ENCODE results near the gene CFAP161. TPM values are rescaled to one million over a fixed set of nuclear protein-coding genes. Genes with fewer than 3 reads are reported as not detected.

Gene CFAP161
- total RNA-seq, 1 donor from 2014 or later: 0.36 TPM

- peaks cover 20% of the 10 kb centered on the region for H3K27me3 Mint-ChIP-seq
- no peak for DNase-seq (ENCODE audit: extremely low spot score, unreplicated experiment)
- H3K9me3 Mint-ChIP-seq: no peaks in the 10 kb centered on the region
- peaks cover 3% of the 10 kb centered on the region for H3K4me1 Mint-ChIP-seq (ENCODE audit: unreplicated experiment)
- H3K4me3 Mint-ChIP-seq: no peak overlapping the region
- no peaks in the 10 kb centered on the region for H3K36me3 Mint-ChIP-seq
- TF ChIP-seq CTCF (conservative IDR thresholded peaks at IDR 0.05): no peak
- no peak overlapping the region for H3K27ac Mint-ChIP-seq
Measured at GRCh38 chr15:81191701-81192100, 57.6 kb downstream of the CFAP161 start.

GRCh38 chr15:81194723-81195122 is 60.7 kb downstream of the CFAP161 start:
- no peak for TF ChIP-seq CTCF (conservative IDR thresholded peaks at IDR 0.05)
- Mint-ChIP-seq H3K27ac (no peak overlapping the region), H3K27me3 (peaks cover 22% of the 10 kb centered on the region), H3K9me3 (no peaks in the 10 kb centered on the region), H3K36me3 (no peaks in the 10 kb centered on the region), H3K4me3 (no peak overlapping the region), H3K4me1 (ENCODE audit: unreplicated experiment) (peaks cover 3% of the 10 kb centered on the region)
- no peak for DNase-seq (ENCODE audit: extremely low spot score, unreplicated experiment)

- no peaks in the 10 kb centered on the region for H3K36me3 Mint-ChIP-seq
- no peak overlapping the region for H3K4me3 Mint-ChIP-seq
- peaks cover 22% of the 10 kb centered on the region for H3K27me3 Mint-ChIP-seq
- peaks cover 3% of the 10 kb centered on the region for H3K4me1 Mint-ChIP-seq (ENCODE audit: unreplicated experiment)
- H3K27ac Mint-ChIP-seq: no peak overlapping the region
- H3K9me3 Mint-ChIP-seq: no peaks in the 10 kb centered on the region
- DNase-seq (ENCODE audit: extremely low spot score, unreplicated experiment): no peak
- TF ChIP-seq CTCF (conservative IDR thresholded peaks at IDR 0.05): no peak
Measured at GRCh38 chr15:81195339-81195864, 61.3 kb downstream of the CFAP161 start.

- H3K4me1 Mint-ChIP-seq (ENCODE audit: unreplicated experiment): peaks cover 3% of the 10 kb centered on the region
- no peak for TF ChIP-seq CTCF (conservative IDR thresholded peaks at IDR 0.05)
- H3K27ac Mint-ChIP-seq: no peak within 1 kb of the TSS
- H3K36me3 Mint-ChIP-seq: no peaks in the 10 kb centered on the region
- H3K27me3 Mint-ChIP-seq: peaks cover 17% of the 10 kb centered on the region
- no peak for DNase-seq (ENCODE audit: extremely low spot score, unreplicated experiment)
- no peak within 1 kb of the TSS for H3K4me3 Mint-ChIP-seq
- H3K9me3 Mint-ChIP-seq: no peaks in the 10 kb centered on the region
Measured at GRCh38 chr15:81196576-81197254, 62.6 kb downstream of the CFAP161 start, which contains the start of gene IL16. Gene IL16, plus strand, starts transcription at chr15:81196879. Its CDS starts 28,521 bp downstream, at chr15:81225400.

GRCh38 chr15:81197255-81197630 is 63.2 kb downstream of the CFAP161 start:
- no peak overlapping the region for H3K4me3 Mint-ChIP-seq
- H3K27me3 Mint-ChIP-seq: peaks cover 17% of the 10 kb centered on the region
- DNase-seq (ENCODE audit: extremely low spot score, unreplicated experiment): no peak
- H3K27ac Mint-ChIP-seq: no peak overlapping the region
- TF ChIP-seq CTCF (conservative IDR thresholded peaks at IDR 0.05): no peak
- no peaks in the 10 kb centered on the region for H3K9me3 Mint-ChIP-seq
- H3K4me1 Mint-ChIP-seq (ENCODE audit: unreplicated experiment): peaks cover 3% of the 10 kb centered on the region
- no peaks in the 10 kb centered on the region for H3K36me3 Mint-ChIP-seq
